SK-N-DZ (cell line): ENCODE measurements around the gene MOSPD3.

Experiments used
- DNase-seq: peaks from one replicate; pipeline ENCODE4 v3.0.0-alpha.2; 2015; ENCODE audit warnings: low spot score

Gene MOSPD3

GRCh38 chr7:100575206-100575631, 37.1 kb upstream of the MOSPD3 start:
- no peak for DNase-seq

GRCh38 chr7:100575746-100576383, 36.5 kb upstream of the MOSPD3 start:
- no peak for DNase-seq

GRCh38 chr7:100576384-100576993, 35.9 kb upstream of the MOSPD3 start:
- no peak for DNase-seq

- DNase-seq, result no peak
Measured at GRCh38 chr7:100577103-100577502, 35.2 kb upstream of the MOSPD3 start.

GRCh38 chr7:100577507-100577906, 34.8 kb upstream of the MOSPD3 start:
- DNase-seq, result no peak

- DNase-seq, result no peak
Measured at GRCh38 chr7:100578246-100579183, 33.8 kb upstream of the MOSPD3 start.

- no peak for DNase-seq
Measured at GRCh38 chr7:100580466-100581283, 31.7 kb upstream of the MOSPD3 start.

- no peak for DNase-seq
Measured at GRCh38 chr7:100582041-100582579, 30.2 kb upstream of the MOSPD3 start.

- DNase-seq, result no peak
Measured at GRCh38 chr7:100582650-100583049, 29.7 kb upstream of the MOSPD3 start.

GRCh38 chr7:100583132-100584053, 28.9 kb upstream of the MOSPD3 start:
- DNase-seq, result no peak

GRCh38 chr7:100584054-100584682, 28.2 kb upstream of the MOSPD3 start:
- DNase-seq, result no peak

- no peak for DNase-seq
Measured at GRCh38 chr7:100584683-100585510, 27.4 kb upstream of the MOSPD3 start.

- DNase-seq, result peak; percentile 55
Measured at GRCh38 chr7:100585511-100586265, 26.7 kb upstream of the MOSPD3 start, which contains the start of gene LRCH4. Gene LRCH4, minus strand, starts transcription at chr7:100586129. Its CDS starts 29 bp downstream, at chr7:100586100.

- peak; percentile 100 for DNase-seq
Measured at GRCh38 chr7:100586266-100587025, 25.9 kb upstream of the MOSPD3 start, which contains the start of gene FBXO24. Gene FBXO24, plus strand, starts transcription at chr7:100586328. Its CDS starts 298 bp downstream, at chr7:100586626.

GRCh38 chr7:100588438-100588837, 23.9 kb upstream of the MOSPD3 start:
- peak; percentile 58 for DNase-seq

GRCh38 chr7:100589341-100589947, 22.9 kb upstream of the MOSPD3 start:
- DNase-seq, result no peak
